ENCODE results near the gene YIPF4.

The YIPF4 gene

GRCh38 chr2:32258242-32258641 lies 19.5 kb upstream of the YIPF4 start:
- no peak for TF ChIP-seq CTCF (IDR thresholded peaks at IDR 0.05; ENCODE audit: unreplicated experiment in 3 of 3)
- Mint-ChIP-seq H3K27ac (no peak overlapping the region), H3K9me3 (no peaks in the 10 kb centered on the region), H3K36me3 (ENCODE audit: low read depth) (no peaks in the 10 kb centered on the region), H3K27me3 (ENCODE audit: low read depth) (peaks cover 6% of the 10 kb centered on the region), H3K4me1 (no peaks in the 10 kb centered on the region), H3K4me3 (no peak overlapping the region)

DNA sequence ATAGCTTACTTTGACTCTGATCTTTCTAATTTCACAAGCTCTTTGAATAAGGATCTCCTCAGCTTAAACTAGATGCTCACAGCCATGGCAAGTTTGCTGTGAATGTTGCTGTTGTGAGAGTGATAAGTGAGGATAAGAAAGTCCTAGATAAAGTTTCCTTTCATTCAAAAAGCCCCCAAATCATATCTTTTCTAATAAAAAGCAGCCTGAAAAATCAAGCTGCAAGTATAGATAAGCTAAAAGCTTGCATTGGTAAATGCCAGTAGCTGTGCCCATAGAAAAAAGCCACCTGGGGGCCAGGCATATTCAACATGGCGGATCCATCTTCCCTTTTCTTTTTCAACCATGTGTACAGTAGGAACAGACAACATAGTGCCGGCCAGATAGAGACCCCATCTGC lies 17.3 kb upstream of the YIPF4 start:
- no peaks in the 10 kb centered on the region for H3K9me3 Mint-ChIP-seq
- no peak for TF ChIP-seq CTCF (IDR thresholded peaks at IDR 0.05; ENCODE audit: unreplicated experiment in 3 of 3)
- peaks cover 6% of the 10 kb centered on the region for H3K27me3 Mint-ChIP-seq (ENCODE audit: low read depth)
- no peak overlapping the region for H3K27ac Mint-ChIP-seq
- no peaks in the 10 kb centered on the region for H3K4me1 Mint-ChIP-seq
- H3K36me3 Mint-ChIP-seq (ENCODE audit: low read depth) = no peaks in the 10 kb centered on the region
- H3K4me3 Mint-ChIP-seq = no peak overlapping the region

DNA sequence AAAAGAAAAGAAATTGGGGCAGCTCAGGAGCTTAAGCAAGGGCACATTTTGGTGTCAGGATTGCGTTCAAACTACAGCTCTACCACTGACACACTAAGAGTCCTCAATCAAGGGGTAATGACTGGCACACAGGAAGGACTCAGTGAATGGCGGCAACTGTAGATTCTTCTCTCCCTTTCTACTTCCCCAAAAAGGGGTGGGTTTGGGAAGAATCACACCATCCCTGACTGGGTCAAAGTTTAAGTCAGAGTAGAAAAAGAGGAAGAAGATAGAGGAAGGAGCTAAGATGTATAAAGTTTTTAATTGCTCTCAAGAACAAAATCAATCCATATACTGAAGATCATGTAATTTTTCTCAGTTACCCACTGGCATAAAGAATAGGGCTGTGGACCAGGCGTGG lies 15.6 kb upstream of the YIPF4 start:
- H3K36me3 Mint-ChIP-seq (ENCODE audit: low read depth) = no peaks in the 10 kb centered on the region
- peaks cover 13% of the 10 kb centered on the region for H3K27me3 Mint-ChIP-seq (ENCODE audit: low read depth)
- no peak overlapping the region for H3K4me3 Mint-ChIP-seq
- no peaks in the 10 kb centered on the region for H3K9me3 Mint-ChIP-seq
- TF ChIP-seq CTCF (IDR thresholded peaks at IDR 0.05; ENCODE audit: unreplicated experiment in 3 of 3) = no peak
- no peaks in the 10 kb centered on the region for H3K4me1 Mint-ChIP-seq
- no peak overlapping the region for H3K27ac Mint-ChIP-seq

- Mint-ChIP-seq H3K4me1 (no peaks in the 10 kb centered on the region), H3K4me3 (no peak within 1 kb of the TSS), H3K36me3 (ENCODE audit: low read depth) (no peaks in the 10 kb centered on the region), H3K27me3 (ENCODE audit: low read depth) (peaks cover 21% of the 10 kb centered on the region), H3K27ac (no peak within 1 kb of the TSS), H3K9me3 (no peaks in the 10 kb centered on the region)
- TF ChIP-seq CTCF (IDR thresholded peaks at IDR 0.05; ENCODE audit: unreplicated experiment in 3 of 3) = no peak
Measured at GRCh38 chr2:32264422-32265105, 13.1 kb upstream of the YIPF4 start, which contains the start of gene NLRC4. Gene NLRC4, minus strand, starts transcription at chr2:32264886. Its CDS starts 8,111 bp downstream, at chr2:32256775.

- Mint-ChIP-seq H3K9me3 (no peaks in the 10 kb centered on the region), H3K36me3 (ENCODE audit: low read depth) (no peaks in the 10 kb centered on the region), H3K4me1 (no peaks in the 10 kb centered on the region), H3K27me3 (ENCODE audit: low read depth) (peaks cover 22% of the 10 kb centered on the region), H3K27ac (no peak overlapping the region), H3K4me3 (no peak overlapping the region)
- TF ChIP-seq CTCF (IDR thresholded peaks at IDR 0.05; ENCODE audit: unreplicated experiment in 3 of 3) = no peak
Measured at GRCh38 chr2:32271063-32271462, 6.6 kb upstream of the YIPF4 start.

DNA sequence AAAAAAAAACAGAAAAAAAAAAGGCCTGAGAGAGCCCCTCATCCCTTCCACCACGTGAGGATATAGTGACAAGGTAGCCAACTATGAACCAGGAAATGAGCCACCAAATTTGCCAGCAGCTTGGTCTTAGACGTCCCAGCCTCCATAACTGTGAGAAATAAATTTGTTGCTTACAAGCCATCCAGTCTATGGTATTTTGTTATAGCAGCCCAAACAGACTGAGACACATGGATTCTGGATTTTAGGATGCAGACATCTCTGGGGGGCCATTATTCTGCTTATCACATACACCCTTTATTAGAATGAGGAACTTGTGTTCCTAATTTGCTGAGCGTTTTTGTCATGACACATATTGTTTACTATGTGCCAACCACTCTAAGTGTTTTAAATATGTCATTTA lies 5.4 kb upstream of the YIPF4 start:
- Mint-ChIP-seq H3K4me3 (no peak overlapping the region), H3K36me3 (ENCODE audit: low read depth) (no peaks in the 10 kb centered on the region), H3K9me3 (no peaks in the 10 kb centered on the region), H3K27ac (no peak overlapping the region), H3K27me3 (ENCODE audit: low read depth) (peaks cover 14% of the 10 kb centered on the region), H3K4me1 (peaks cover under 1% of the 10 kb centered on the region)
- TF ChIP-seq CTCF (IDR thresholded peaks at IDR 0.05; ENCODE audit: unreplicated experiment in 3 of 3) = no peak

All from nephron (organoid).